ENCODE results near the gene CPXM2. TPM values are rescaled to one million over a fixed set of nuclear protein-coding genes. Genes with fewer than 3 reads are reported as not detected.
A peak's percentile ranks its signal among the peaks of the same experiment; 100 is the strongest.

Gene CPXM2
- polyA plus RNA-seq, 1 donor (not counting 4 experiments of a cell fraction or from before 2014, with no cell fraction given) = 0.03 TPM

- dilution Hi-C loops (cut with MboI; ENCODE audit: extremely low pct_ligation_motif_present, low sequenced_read_pairs) = no loop called here
Observed at GRCh38 chr10:123778719-123779517, 112.7 kb downstream of the CPXM2 start.

GRCh38 chr10:123777881-123778280 lies 113.7 kb downstream of the CPXM2 start:
- Histone ChIP-seq H3K36me3 (ENCODE audit: control insufficient read depth in 2 of 2, extremely low read depth in 1 of 2, insufficient read depth in 2 of 2, low read length in 2 of 2) (no peaks in the 10 kb centered on the region), H3K27me3 (ENCODE audit: control insufficient read depth, extremely low read depth, insufficient read depth, low read length) (peaks cover 24% of the 10 kb centered on the region), H3K4me2 (ENCODE audit: control insufficient read depth, extremely low read depth, insufficient read depth, low read depth, low read length) (no peak overlapping the region), H3K9ac (ENCODE audit: control insufficient read depth, extremely low read depth, insufficient read depth, low read length) (no peak overlapping the region), H3K4me1 (ENCODE audit: control insufficient read depth, extremely low read depth, insufficient read depth, low read length) (peaks cover 2% of the 10 kb centered on the region), H3K9me3 (ENCODE audit: control insufficient read depth, low read depth, low read length) (peaks cover 2% of the 10 kb centered on the region), H3K79me2 (ENCODE audit: control insufficient read depth, insufficient read depth, low read length) (no peaks in the 10 kb centered on the region), H3K9me1 (ENCODE audit: control insufficient read depth, extremely low read depth, insufficient read depth, low read length) (no peaks in the 10 kb centered on the region), H3K4me3 (ENCODE audit: control insufficient read depth in 2 of 3, extremely low read depth in 1 of 3, insufficient read depth in 2 of 3, low read depth in 1 of 3, low read length in 3 of 3) (no peak overlapping the region), H3K27ac (ENCODE audit: control insufficient read depth, insufficient read depth, low read length) (no peak overlapping the region), H2AFZ (ENCODE audit: control insufficient read depth, low read length) (no peak overlapping the region), H4K20me1 (ENCODE audit: control insufficient read depth, extremely low read depth, insufficient read depth, low read length) (no peaks in the 10 kb centered on the region)
- TF ChIP-seq EZH2 (IDR thresholded peaks at IDR 0.05; ENCODE audit: low read length) (no peak), CTCF (optimal IDR thresholded peaks at IDR 0.05 in 1 of 3, IDR thresholded peaks at IDR 0.05 in 1 of 3, conservative IDR thresholded peaks at IDR 0.05 in 1 of 3; ENCODE audit: extremely low read depth in 1 of 3, insufficient read depth in 2 of 3, low read length in 3 of 3) (no peak)
- FAIRE-seq (no peak), DNase-seq (ENCODE audit: low read depth, low spot score) (no peak)
- dilution Hi-C loops (cut with MboI; ENCODE audit: extremely low pct_ligation_motif_present, low sequenced_read_pairs) = no loop called here

More at GRCh38 chr10:123778719-123779517, 112.7 kb downstream of the CPXM2 start:
- Histone ChIP-seq H3K9ac (ENCODE audit: control insufficient read depth, extremely low read depth, insufficient read depth, low read length) (no peak overlapping the region), H4K20me1 (ENCODE audit: control insufficient read depth, extremely low read depth, insufficient read depth, low read length) (no peaks in the 10 kb centered on the region), H3K9me3 (ENCODE audit: control insufficient read depth, low read depth, low read length) (no peaks in the 10 kb centered on the region), H3K79me2 (ENCODE audit: control insufficient read depth, insufficient read depth, low read length) (no peaks in the 10 kb centered on the region), H3K27me3 (ENCODE audit: control insufficient read depth, extremely low read depth, insufficient read depth, low read length) (peaks cover 29% of the 10 kb centered on the region), H3K9me1 (ENCODE audit: control insufficient read depth, extremely low read depth, insufficient read depth, low read length) (no peaks in the 10 kb centered on the region), H2AFZ (ENCODE audit: control insufficient read depth, low read length) (no peak overlapping the region), H3K27ac (ENCODE audit: control insufficient read depth, insufficient read depth, low read length) (no peak overlapping the region), H3K36me3 (ENCODE audit: control insufficient read depth in 2 of 2, extremely low read depth in 1 of 2, insufficient read depth in 2 of 2, low read length in 2 of 2) (no peaks in the 10 kb centered on the region), H3K4me3 (ENCODE audit: control insufficient read depth in 2 of 3, extremely low read depth in 1 of 3, insufficient read depth in 2 of 3, low read depth in 1 of 3, low read length in 3 of 3) (no peak overlapping the region), H3K4me2 (ENCODE audit: control insufficient read depth, extremely low read depth, insufficient read depth, low read depth, low read length) (no peak overlapping the region), H3K4me1 (ENCODE audit: control insufficient read depth, extremely low read depth, insufficient read depth, low read length) (peaks cover 2% of the 10 kb centered on the region)
- FAIRE-seq = peak; percentile 49
- DNase-seq (ENCODE audit: low read depth, low spot score) = no peak
- TF ChIP-seq CTCF (optimal IDR thresholded peaks at IDR 0.05 in 1 of 3, IDR thresholded peaks at IDR 0.05 in 1 of 3, conservative IDR thresholded peaks at IDR 0.05 in 1 of 3; ENCODE audit: extremely low read depth in 1 of 3, insufficient read depth in 2 of 3, low read length in 3 of 3) (no peak), EZH2 (IDR thresholded peaks at IDR 0.05; ENCODE audit: low read length) (no peak)
